ENCODE data around the gene GLI3.

GRCh38 chr7:41981046-41982040 is 255.7 kb downstream of the GLI3 start:
- TF ChIP-seq CTCF (conservative IDR thresholded peaks at IDR 0.05; ENCODE audit: low read length) (no peak), EZH2phosphoT487 (IDR thresholded peaks at IDR 0.05; ENCODE audit: borderline replicate concordance) (no peak)

Data from Loucy (cell line).